Thyroid gland (tissue), 4 donors: ENCODE results near the gene AZIN2. TPM values are rescaled to one million over a fixed set of nuclear protein-coding genes. Genes with fewer than 3 reads are reported as not detected.
"Not testable (repeated sequence)": the region's sequence is repeated elsewhere in the genome, so short reads cannot be mapped to it uniquely, and the experiment has no call there.

Experiments used
- DNase-seq, 2 donors: peaks; one replicate each; pipeline ENCODE4 v3.0.0-alpha.2; 2019
- H3K27ac ChIP-seq, 3 donors: fragments of 200-600 bp; sonication (generic); 1 replicate in 2 of 3; 2 replicates in 1 of 3; pipeline ENCODE4 v1.5.1; 2016 to 2019; ENCODE audit warnings: mild to moderate bottlenecking in 1 of 3, moderate library complexity in 1 of 3
- H3K27me3 ChIP-seq: fragments of 200-600 bp; sonication (generic); one replicate; pipeline ENCODE4 v1.5.1; 2019
- H3K36me3 ChIP-seq, 2 donors: fragments of 200-600 bp; sonication (generic); one replicate each; pipeline ENCODE4 v1.5.1; 2016 to 2019
- H3K4me1 ChIP-seq, 2 donors: fragments of 200-600 bp; sonication (generic); one replicate each; pipeline ENCODE4 v1.5.1; 2017 to 2019
- H3K4me3 ChIP-seq, 3 donors: fragments of 200-600 bp; sonication (generic); replicated peaks in 1 of 3; 1 replicate in 2 of 3; 2 replicates in 1 of 3; pipeline ENCODE4 v1.5.1; 2016; ENCODE audit warnings: mild to moderate bottlenecking in 1 of 3
- H3K9me3 ChIP-seq: fragments of 200-600 bp; sonication (generic); one replicate; pipeline ENCODE4 v1.5.1; 2017
- POLR2A ChIP-seq, 2 donors: fragments of 450-650 bp; IDR thresholded peaks; one replicate each; pipeline ENCODE4 v1.6.1; 2017; ENCODE audit warnings: antibody characterized with exemption in 2 of 2, mild to moderate bottlenecking in 2 of 2, moderate library complexity in 1 of 2
- WGBS, 2 donors: methylation state at CpG; one replicate each; pipeline ENCODE4 v1.1.5; 2017; 5-methylcytosine and 5-hydroxymethylcytosine counted together
- intact Hi-C: fragments of 100-400 bp; cut with DNase I; formaldehyde crosslinking; loops from one replicate; pipeline ENCODE4 v1.15.1; 2023
- total RNA-seq, 4 donors: library from RNA; depleted of rRNA; stranded (reverse); fragments of >200 nt; gene quantifications; one replicate each; pipeline ENCODE4 v1.2.3, GENCODE V29; 2016
- TF ChIP-seq, protein P1 (sequence below), 6 experiments: fragments of 200-600 bp in 3 of 6; fragments of 450-650 bp in 3 of 6; sonication (generic) in 3 of 6; IDR thresholded peaks; one replicate each; pipeline ENCODE4 v1.5.1; 2016 to 2019; ENCODE audit warnings: antibody characterized with exemption in 6 of 6, mild to moderate bottlenecking in 2 of 6, inconsistent platforms in 1 of 6, moderate library complexity in 1 of 6

AZIN2 gene
- total RNA-seq, 4 donors from 2014 or later = 4.9 to 13.6 (median 5.3) TPM

GRCh38 chr1:33130297-33130696 is 49.3 kb downstream of the AZIN2 start:
- no peak overlapping the region for H3K27ac ChIP-seq
- 71 to 81% methylated on average over 4 of the region's 4 CpGs for WGBS, 2 donors
- peaks cover 7 to 20% of the 10 kb centered on the region in 2 donors for H3K4me1 ChIP-seq
- DNase-seq = no peak
- H3K9me3 ChIP-seq = no peaks in the 10 kb centered on the region
- no peak overlapping the region for H3K4me3 ChIP-seq
- no peaks in the 10 kb centered on the region for H3K27me3 ChIP-seq
- intact Hi-C loops = no loop called here
- no peaks in the 10 kb centered on the region for H3K36me3 ChIP-seq
- no peak for TF ChIP-seq POLR2A (IDR thresholded peaks at IDR 0.05)
- TF ChIP-seq, protein P1, sequence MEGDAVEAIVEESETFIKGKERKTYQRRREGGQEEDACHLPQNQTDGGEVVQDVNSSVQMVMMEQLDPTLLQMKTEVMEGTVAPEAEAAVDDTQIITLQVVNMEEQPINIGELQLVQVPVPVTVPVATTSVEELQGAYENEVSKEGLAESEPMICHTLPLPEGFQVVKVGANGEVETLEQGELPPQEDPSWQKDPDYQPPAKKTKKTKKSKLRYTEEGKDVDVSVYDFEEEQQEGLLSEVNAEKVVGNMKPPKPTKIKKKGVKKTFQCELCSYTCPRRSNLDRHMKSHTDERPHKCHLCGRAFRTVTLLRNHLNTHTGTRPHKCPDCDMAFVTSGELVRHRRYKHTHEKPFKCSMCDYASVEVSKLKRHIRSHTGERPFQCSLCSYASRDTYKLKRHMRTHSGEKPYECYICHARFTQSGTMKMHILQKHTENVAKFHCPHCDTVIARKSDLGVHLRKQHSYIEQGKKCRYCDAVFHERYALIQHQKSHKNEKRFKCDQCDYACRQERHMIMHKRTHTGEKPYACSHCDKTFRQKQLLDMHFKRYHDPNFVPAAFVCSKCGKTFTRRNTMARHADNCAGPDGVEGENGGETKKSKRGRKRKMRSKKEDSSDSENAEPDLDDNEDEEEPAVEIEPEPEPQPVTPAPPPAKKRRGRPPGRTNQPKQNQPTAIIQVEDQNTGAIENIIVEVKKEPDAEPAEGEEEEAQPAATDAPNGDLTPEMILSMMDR (IDR thresholded peaks at IDR 0.05) = no peak

DNA sequence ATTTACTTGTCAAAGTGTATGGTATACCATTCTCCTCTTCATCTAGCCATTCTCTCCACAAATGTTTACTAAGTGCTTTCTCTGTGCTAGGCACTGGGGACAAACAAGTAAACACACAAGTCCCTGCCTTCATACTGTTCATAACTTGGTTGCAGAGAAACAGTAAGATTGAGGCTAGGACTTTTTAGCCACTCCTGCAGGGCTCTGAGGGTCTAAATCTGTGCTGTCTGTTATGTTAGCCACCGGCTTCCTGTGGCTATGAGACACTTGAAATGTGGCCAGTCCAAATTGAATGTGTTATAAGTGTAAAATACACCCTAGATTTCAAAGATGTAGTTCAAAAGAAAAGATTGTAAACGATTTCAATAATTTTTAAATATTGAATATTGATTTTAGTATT is 50.2 kb downstream of the AZIN2 start:
- H3K4me3 ChIP-seq = no peak overlapping the region
- H3K9me3 ChIP-seq = no peaks in the 10 kb centered on the region
- intact Hi-C loops = no loop called here
- peaks cover 5 to 17% of the 10 kb centered on the region in 2 donors for H3K4me1 ChIP-seq
- TF ChIP-seq, protein P1 (IDR thresholded peaks at IDR 0.05) = no peak
- no peak for TF ChIP-seq POLR2A (IDR thresholded peaks at IDR 0.05)
- no peak for DNase-seq
- H3K27ac ChIP-seq = no peak overlapping the region
- H3K27me3 ChIP-seq = no peaks in the 10 kb centered on the region
- no peaks in the 10 kb centered on the region for H3K36me3 ChIP-seq
- WGBS, 2 donors = 73 to 76% methylated on average over 2 of the region's 2 CpGs

DNA sequence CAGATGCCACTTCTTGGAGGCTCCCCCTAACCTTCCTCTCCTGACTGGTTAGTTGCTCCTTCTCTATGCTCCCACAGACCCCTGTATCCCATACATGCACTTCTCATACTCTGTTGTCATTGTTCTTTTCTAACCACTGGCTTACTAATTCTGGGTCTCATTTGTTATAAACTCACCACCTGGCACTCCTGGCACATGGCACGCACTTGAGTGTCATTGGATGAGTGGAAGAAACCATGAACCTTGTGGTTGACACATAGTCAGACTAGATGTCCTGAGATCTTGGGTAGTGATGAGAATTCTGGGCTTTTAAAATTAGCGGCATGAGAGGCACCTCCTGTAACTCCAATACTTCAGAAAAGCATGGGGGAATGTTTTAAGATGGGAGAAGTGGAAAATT is 51.6 kb downstream of the AZIN2 start:
- no peaks in the 10 kb centered on the region for H3K9me3 ChIP-seq
- no peak overlapping the region for H3K4me3 ChIP-seq
- H3K27me3 ChIP-seq = no peaks in the 10 kb centered on the region
- intact Hi-C loops = no loop called here
- no peak for DNase-seq
- H3K36me3 ChIP-seq = no peaks in the 10 kb centered on the region
- TF ChIP-seq POLR2A (IDR thresholded peaks at IDR 0.05) = no peak
- TF ChIP-seq, protein P1 (IDR thresholded peaks at IDR 0.05) = no peak
- no peak overlapping the region for H3K27ac ChIP-seq
- WGBS, 2 donors = 93 to 97% methylated on average over 2 of the region's 2 CpGs
- H3K4me1 ChIP-seq = peaks cover 0 to 12% of the 10 kb centered on the region in 2 donors

DNA sequence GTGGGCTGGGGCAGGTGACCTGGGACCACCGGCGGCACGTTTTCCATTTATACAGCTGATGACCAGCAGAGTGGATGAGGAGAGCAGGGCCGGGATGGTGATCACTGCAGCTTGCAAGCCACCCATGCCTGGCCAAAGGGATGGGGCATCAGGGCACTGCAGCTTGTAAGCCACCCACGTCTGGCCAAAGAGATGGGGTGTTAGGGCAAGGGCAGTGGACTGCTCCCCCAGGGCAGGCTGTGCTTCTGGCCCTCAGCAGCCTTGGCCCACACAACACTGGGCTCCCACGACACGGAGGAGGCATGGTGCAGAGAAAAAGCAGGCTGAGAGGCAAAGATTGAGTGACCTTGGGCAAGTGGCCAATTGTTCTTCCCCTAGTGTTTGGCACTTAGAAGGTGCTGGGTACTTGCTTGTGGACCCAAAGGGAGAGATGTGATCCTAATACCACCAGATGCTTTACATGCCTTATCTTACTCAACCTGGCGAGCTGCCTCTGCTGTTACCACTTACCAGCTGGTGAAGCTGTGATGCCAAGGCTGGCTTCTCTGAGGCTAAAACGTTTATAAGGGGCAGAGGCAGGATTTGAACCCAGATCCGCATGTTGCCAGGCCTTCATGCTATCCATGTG is 52.6 kb downstream of the AZIN2 start:
- Histone ChIP-seq H3K4me1 (peaks cover 0 to 12% of the 10 kb centered on the region in 2 donors), H3K9me3 (no peaks in the 10 kb centered on the region), H3K27me3 (no peaks in the 10 kb centered on the region), H3K36me3 (no peaks in the 10 kb centered on the region), H3K4me3 (no peak overlapping the region), H3K27ac (no peak overlapping the region)
- TF ChIP-seq POLR2A (IDR thresholded peaks at IDR 0.05) = no peak
- TF ChIP-seq, protein P1 (IDR thresholded peaks at IDR 0.05) = no peak
- intact Hi-C loops = no loop called here
- DNase-seq = no peak
- WGBS, 2 donors = 86 to 93% methylated on average over 10 of the region's 10 CpGs

GRCh38 chr1:33136041-33136440 is 55.1 kb downstream of the AZIN2 start:
- DNase-seq, H3K36me3 ChIP-seq, H3K9me3 ChIP-seq, H3K27ac ChIP-seq, intact Hi-C loops, H3K4me3 ChIP-seq, H3K4me1 ChIP-seq, H3K27me3 ChIP-seq: not testable (repeated sequence)
- 100% methylated on average over 1 of the region's 1 CpG for WGBS, 2 donors
